Stimulated activated CD4-positive, alpha-beta T cell treated with anti-CD3 and anti-CD28 coated beads, Interleukin-15, amount 100 ng/mL, for 48 hours (primary cell): Measurements from ENCODE around the gene GRHPR.

ENCODE experiments used
- DNase-seq, 2 donors: peaks; one replicate each; pipeline ENCODE4 v3.0.0-alpha.2; 2020; ENCODE audit warnings: low read depth in 2 of 2

The GRHPR gene

GRCh38 chr9:37398464-37399025 lies 24.0 kb upstream of the GRHPR start:
- no peak for DNase-seq

DNA sequence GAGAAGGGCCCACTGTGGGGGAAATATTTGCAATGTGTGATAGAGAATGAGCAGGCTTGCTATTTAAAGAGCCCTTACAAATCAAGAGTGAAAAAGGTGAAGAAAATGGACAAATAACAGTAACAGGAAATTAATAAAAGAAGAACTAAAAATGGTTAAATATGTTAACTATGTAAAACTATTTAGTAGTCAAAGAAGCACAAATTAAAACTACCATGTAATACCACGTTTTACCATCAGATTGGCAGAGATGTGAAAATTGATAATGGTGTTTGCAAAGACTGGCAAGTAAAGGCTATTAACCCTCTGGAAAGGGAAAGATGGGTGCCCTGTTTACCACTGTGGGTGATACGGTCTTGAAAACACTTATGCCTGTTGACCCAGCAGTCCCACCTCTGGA lies 23.2 kb upstream of the GRHPR start:
- no peak for DNase-seq

DNA sequence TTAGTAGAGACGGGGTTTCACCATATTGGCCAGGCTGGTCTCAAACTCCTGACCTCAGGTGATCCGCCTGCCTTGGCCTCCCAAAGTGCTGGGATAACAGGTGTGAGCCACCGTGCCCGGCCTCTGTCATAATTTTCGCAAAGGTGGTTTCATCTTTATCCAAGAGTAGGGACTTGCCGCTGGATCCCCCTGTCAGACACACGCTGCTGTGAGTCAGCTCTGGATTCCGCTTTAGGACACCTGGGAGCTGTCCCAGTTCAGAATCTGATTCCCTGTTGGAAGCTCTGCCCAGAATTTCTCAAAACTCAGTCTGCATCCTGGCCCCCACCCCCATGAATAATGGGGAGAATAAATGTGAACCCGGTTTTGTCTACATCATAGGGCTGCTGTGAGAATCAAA lies 17.9 kb upstream of the GRHPR start:
- DNase-seq = no peak

- DNase-seq = no peak
Observed at GRCh38 chr9:37405350-37405749, 17.1 kb upstream of the GRHPR start.

DNA sequence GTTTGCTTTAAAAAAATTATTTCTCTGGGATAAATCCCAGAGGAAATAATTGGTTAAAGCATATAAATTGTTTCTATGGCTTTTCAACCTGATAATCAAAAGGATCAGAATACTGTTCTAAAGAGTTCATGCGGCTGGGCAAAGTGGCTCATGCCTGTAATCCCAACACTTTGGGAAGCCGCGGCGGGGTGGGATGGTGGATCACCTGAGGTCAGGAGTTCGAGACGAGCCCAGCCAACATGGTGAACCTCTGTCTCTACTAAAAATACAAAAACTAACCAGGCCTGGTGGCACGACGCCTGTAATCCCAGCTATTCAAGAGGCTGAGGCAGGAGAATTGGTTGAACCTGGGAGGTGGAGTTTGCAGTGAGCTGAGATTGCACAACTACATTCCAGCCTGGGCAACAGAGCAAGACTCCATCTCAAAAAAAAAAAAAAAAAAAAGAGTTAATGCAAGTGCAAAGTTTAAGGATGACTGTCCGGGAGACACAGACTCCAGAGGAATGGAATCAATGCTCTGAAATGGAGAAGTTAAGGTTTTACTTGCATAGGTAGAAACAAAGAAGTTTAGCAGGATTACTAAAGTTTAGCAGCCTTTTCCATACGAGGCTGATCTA lies 16.6 kb upstream of the GRHPR start:
- no peak for DNase-seq

- DNase-seq = no peak
Observed at GRCh38 chr9:37406603-37407401, 15.7 kb upstream of the GRHPR start.

- DNase-seq = no peak
Observed at GRCh38 chr9:37407468-37407867, 15.0 kb upstream of the GRHPR start.

GRCh38 chr9:37408933-37409710 lies 13.4 kb upstream of the GRHPR start:
- peak; percentile 60 to 62 for DNase-seq

DNA sequence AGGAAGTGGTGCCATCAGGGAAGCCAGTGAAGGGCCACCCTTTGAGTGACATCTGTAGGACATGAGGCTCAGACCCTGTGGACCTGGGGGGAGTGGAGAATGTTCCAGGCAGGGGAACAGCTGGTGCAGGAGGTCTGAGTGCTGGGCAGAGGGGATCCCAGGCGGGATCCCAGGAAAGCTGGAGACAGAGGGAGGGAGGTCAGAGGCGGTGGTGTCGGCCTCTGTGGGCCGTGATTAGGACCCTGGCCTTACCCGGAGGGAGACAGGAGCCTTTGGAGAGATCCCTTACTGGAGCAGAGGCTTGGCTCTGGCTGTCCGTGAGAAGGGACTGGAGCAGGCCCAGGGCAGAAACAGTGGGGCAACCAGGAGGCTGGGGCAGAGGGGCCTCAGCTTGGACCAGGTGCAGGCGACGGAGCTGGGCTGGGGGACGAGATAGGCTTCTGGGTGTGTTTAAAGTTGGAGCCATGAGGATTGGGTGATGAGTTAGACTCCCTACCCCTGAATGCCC lies 12.1 kb upstream of the GRHPR start:
- no peak for DNase-seq

- DNase-seq = peak; percentile 18 to 23
Observed at GRCh38 chr9:37410969-37411785, 11.3 kb upstream of the GRHPR start.

DNA sequence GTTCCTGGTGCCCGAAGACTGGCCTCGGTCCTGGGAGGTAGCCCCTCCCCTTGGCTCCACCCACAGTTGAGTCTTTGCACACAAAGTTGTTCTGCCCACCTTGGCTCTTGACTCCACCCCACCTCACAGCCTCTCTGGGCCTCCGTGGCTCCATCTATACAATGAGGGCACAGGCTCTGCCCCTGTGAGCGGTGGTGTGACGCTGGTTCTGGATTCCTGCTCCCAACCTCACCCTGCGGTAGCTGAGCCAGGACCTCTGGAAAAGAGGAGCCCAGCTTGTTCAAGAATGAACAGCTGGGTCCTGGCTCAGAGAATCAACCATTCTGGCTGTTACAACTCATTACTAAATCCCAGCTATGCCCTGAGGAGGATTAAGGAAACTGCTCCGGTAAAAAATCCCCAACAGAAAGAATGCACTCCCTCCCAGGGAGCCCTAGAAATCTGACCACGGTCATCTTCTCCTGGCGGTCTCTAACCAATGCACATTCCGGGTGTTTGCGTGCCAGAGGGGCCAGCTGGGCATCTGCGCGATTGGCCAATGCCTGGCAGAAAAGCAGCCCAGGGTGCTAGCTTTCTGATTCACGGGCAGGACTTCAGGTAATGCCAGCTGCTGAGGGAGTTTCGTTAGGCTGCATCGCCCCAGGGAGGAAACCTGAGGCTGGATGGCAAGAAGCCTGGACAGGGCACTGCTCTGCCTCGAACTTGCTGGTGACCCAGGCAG lies 9.9 kb upstream of the GRHPR start:
- DNase-seq = no peak

DNA sequence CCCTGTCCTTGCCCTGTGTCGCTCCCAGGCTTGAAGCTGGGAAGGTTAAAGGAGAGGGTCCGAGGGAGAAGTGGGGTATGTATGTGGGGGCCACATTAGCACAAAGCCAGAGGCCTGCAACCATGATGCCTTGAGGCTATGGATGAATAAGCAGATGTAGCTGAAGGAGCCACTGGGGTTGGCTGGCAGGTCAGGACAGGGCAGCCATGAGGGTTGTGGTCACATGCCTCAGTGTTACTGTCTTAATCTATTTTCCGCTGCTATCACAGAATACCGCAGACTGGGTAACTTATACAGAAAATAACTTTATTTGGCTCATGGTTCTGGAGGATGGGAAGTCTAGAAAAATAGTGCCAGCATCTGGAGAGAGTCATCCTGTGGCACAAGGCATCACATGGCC lies 9.2 kb upstream of the GRHPR start:
- no peak for DNase-seq

DNA sequence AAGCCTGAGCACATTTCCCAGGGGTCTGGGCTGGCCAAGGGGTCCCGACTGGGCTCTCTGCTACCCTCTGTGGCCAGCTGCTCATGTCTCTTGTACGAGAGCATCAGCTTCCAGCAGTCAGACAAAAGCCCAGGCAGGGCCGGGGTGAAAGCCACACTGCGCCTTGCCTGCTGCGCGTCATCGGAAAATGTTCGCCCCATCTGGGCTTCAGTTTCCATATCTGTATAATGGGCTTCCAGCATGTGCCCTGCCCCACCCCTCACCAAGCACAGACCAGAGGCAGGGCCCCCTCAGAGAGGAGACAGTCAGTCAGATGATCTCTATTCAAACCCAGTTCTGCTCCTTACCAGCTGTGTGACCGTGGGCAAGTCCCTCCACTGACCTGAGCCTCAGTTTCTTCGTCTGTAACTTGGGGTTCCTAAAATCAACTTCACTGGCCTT lies 8.0 kb upstream of the GRHPR start:
- no peak for DNase-seq

DNA sequence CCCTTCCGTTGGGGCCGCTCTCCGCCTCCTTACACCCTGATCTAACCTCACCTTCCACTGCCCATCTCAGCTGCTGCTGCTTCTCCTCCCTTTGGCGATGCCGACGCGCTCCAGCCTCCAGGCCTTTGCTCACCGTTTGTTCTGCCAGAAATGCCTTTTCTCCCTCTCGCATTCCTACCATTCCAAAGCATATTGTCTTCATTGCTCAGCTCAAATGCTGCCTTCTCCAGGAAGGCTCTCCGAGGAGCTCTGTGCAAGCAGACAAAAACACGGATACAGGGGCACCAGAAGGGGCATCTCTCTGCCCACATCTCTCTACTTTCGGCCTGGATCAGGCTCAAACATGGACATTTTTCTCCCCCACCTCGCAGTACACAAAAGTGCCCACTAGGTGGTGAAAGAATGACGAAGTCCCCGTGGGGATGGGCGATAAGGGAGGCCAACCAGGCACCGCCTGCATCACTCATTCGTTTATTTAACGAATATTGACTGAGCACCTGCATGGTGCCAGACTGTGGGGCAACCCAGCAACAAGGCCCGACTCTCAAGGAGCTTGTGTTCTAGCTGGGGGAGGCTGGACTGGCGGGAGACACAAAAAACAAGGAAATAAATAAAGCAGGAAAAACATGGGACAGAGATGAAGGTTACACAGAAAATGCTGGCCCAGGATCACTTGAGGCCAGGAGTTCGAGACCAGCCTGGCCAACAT lies 7.3 kb upstream of the GRHPR start:
- peak; percentile 66 to 73 for DNase-seq

- DNase-seq = no peak
Observed at GRCh38 chr9:37417252-37417803, 5.2 kb upstream of the GRHPR start.

- DNase-seq = no peak
Observed at GRCh38 chr9:37417857-37418618, 4.5 kb upstream of the GRHPR start.

GRCh38 chr9:37419204-37419603 lies 3.3 kb upstream of the GRHPR start:
- DNase-seq = no peak

DNA sequence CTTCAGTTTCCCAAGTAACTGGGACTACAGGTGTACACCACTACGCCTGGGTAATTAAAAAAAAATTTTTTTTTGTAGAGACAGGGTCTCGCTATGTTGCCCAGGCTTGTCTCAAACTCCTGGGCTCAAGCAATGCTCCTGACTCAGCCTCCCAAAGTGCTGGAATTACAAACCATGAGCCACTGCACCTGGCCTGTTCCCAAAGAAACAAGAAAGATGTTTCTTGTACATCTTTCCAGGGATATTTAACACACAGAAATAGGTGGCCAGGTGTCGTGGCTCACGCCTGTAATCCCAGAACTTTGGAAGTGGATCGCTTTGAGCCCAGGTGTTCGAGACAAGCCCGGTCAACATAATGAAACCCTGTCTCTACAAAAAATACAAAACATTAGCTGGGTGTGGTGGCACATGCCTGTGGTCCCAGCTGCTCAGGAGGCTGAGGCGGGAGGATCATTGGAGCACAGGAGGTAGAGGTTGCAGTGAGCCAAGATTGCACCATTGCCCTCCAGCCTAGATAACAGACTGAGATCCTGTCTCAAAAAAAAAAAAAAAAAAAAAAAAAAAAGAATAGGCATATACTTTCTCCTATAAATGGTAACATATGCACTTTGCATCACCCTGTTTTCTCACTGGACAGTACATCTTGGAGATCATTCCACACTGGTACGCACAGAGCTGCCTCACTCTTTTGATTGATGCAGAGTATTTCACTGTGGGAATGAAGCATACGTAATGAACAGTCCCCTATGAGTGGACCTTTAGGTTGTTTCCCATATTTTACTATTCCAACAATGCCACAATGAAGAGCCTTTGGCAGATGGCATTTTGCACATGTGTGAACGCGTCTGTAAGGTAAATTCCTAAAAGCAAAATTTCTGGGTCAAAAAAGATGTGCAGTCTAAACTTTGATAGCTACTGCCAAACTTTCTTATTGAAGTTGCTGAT lies 2.0 kb upstream of the GRHPR start:
- no peak for DNase-seq
